SK-N-SH (cell line): ENCODE measurements around the gene BBLN.

Source experiments
- RCOR1 ChIP-seq: fragments of 150-350 bp; IDR thresholded peaks from 2 replicates; pipeline ENCODE4 v1.6.1; 2017; ENCODE audit warnings: antibody characterized with exemption, low read length
- TCF12 ChIP-seq: IDR thresholded peaks from 2 replicates; pipeline ENCODE4 v1.4.0; 2012

GRCh38 chr9:128206916-128207910 is 47.1 kb downstream of the BBLN start:
- TF ChIP-seq TCF12, result no peak
- TF ChIP-seq RCOR1, result no peak
